Endothelial cell of hepatic sinusoid (primary cell): ENCODE data around the gene RXRB.
"Not testable (repeated sequence)": the region's sequence is repeated elsewhere in the genome, so short reads cannot be mapped to it uniquely, and the experiment has no call there.

Experiments
- in situ Hi-C: cut with HindIII; loops from 2 replicates; pipeline ENCODE4 v1.10.0; 2017; ENCODE audit warnings: low sequenced_read_pairs

The RXRB gene

GRCh38 chr6:33200219-33201146 is at the start of gene RXRB, which contains the start of gene SLC39A7:
Gene RXRB, minus strand, starts transcription at chr6:33200665. Its CDS starts 189 bp downstream, at chr6:33200476.
Gene SLC39A7, plus strand, starts transcription at chr6:33200867. Its CDS starts 379 bp downstream, at chr6:33201246.
- in situ Hi-C loops = no loop called here

- in situ Hi-C loops = no loop called here
Measured at GRCh38 chr6:33249732-33250630, 49.5 kb upstream of the RXRB start.

DNA sequence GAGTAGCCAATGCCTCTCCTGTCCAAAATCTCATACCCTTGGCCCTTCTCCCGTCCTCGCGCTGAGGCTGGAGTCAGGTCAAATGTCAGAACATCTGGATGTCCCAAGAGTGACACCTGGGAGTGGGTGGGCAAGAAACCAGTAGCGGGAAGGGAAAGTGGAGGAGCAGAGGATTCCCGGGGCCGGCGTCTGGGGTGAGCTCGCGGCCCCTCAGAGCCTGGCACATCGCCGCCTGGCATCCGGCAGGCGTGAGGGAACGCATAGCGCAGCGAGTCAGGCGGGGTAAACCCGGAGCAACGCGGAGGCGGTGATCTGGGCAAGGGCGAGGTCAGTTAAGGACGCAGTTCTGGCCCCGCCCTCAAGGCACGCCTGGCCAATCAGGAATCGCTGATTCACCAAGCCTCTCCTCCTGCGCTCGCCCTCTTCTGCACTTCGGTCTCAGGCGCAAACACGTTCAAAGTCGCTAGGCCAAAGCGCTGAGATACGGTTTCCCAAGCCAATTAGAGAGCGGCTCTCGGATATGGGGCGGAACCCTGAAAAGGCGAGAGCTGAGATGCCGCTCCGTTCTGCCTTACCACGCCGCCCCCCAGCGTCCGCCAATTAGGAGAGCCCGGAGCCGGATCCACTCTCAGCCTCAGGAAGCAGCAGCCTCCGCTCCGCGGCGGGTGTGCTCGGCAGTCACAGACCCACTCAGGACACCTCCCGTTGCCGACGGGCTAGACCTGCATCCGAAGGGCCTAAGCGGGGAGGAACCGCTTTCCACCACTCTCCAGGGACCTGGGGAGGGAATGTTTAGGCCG is 48.7 kb upstream of the RXRB start:
- in situ Hi-C loops = no loop called here

DNA sequence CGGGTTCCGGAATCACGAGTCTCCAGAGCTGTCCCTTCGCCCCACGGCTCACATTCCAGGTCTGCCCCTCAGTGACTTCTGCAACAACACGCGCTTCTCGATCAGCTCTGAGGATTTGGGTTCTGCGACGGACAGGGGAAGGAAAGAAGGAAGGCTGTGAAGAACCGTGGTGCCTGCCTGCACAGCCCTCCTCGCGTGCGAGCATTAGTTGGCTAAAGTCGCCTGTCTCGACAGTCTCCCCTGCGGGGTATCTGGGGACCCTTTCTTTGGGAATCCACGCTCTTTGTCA is 48.1 kb upstream of the RXRB start:
- in situ Hi-C loops = no loop called here

- in situ Hi-C loops = no loop called here
Measured at GRCh38 chr6:33247977-33248642, 47.6 kb upstream of the RXRB start.

- in situ Hi-C loops = no loop called here
Measured at GRCh38 chr6:33243476-33243875, 43.0 kb upstream of the RXRB start.

GRCh38 chr6:33241968-33242367 is 41.5 kb upstream of the RXRB start:
- in situ Hi-C loops = no loop called here

- in situ Hi-C loops = loop anchor here (5.0 kb wide), 1 partner anchor 90 kb away; no protein-coding TSS in a partner anchor
Measured at GRCh38 chr6:33237741-33238140, 37.3 kb upstream of the RXRB start.

- in situ Hi-C loops = loop anchor here (5.0 kb wide), 1 partner anchor 90 kb away; no protein-coding TSS in a partner anchor
Measured at GRCh38 chr6:33236852-33237251, 36.4 kb upstream of the RXRB start.

DNA sequence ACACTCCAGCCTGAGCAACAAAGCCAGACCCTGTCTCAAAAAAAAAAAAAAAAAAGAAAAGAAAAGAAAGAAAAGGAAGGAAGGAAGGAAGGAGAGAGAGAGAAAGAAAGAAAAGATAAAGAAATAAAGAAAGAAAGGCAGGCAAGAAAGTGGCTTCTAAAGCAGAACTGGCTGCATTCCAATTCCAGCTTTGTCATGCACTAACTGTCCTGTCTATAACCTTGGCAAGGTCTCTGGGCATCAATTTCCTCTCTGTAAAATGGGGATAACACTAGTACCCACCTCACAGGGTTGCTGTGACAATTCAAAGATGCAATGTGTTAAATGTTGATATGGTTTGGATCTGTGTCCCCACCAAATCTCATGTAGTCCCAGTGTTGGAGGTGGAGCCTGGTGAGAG is 35.9 kb upstream of the RXRB start:
- in situ Hi-C loops = loop anchor here (5.0 kb wide), 1 partner anchor 89 kb away; no protein-coding TSS in a partner anchor

DNA sequence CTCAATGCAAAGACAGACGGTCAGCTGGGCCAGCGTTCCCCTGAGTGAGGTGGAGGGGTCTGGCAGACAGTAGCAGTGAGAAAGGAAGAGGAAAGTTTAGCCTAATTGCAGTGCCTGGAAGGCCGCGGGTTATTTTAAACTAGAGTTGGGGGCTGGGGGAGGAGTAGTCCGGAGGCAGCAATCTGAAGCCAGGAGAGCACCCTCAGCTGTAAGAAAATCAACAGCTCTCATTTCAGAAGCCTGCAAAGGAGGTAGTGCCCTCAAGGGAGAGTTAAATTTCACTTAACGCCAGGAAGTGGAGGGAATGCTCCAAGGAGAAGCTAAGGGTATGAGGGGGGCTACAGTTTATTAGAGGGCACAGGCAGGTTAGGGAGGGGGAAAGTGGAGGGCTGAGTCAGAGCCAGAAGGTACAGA is 34.8 kb upstream of the RXRB start:
- in situ Hi-C loops = loop anchor here (5.0 kb wide), 1 partner anchor 88 kb away; no protein-coding TSS in a partner anchor

DNA sequence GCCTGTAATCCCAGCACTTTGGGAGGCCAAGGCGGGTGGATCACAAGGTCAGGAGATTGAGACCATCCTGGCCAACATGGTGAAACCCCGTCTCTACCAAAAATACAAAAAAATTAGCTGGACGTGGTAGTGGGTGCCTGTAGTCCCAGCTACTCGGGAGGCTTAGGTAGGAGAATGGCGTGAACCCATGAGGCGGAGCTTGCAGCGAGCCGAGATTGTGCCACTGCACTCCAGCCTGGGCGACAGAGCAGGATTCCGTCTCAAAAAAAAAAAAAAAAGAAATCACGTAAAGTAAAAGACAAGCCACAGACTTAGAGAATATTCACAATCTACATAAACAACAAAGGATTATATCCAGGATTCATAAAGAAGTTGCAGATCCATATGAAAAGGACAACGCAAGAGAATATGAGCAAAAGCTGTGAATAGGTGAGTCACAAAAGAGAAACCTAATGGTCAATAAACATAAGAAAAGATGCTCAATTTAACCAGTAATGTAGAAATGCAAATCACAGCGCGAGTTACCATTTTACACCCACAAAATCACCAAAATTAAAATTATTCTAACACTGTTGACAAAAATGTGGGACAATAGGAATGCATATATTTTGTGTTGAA is 26.1 kb upstream of the RXRB start:
- in situ Hi-C loops = not testable (repeated sequence)

DNA sequence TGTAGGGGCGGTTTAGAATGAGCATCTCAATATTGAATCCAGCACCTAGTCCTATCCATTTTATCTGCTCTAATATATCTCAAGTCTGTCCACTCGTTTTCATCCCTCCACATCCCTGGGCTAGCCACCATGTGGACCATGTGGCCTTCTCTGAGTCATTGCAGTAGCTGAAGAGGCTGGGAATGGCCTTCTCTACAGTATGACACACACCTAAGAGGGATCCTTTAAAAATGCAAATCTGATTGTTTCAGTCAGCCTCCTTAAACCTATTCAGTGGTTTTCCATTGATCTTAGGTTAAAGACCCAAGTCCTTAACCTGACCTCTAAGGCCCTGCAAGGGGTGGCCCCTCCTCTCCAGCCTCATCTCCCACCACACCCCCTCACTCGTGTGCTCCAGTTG is 17.2 kb upstream of the RXRB start:
- in situ Hi-C loops = no loop called here

- in situ Hi-C loops = no loop called here
Measured at GRCh38 chr6:33217246-33217645, 16.8 kb upstream of the RXRB start.

GRCh38 chr6:33216117-33216649 is 15.7 kb upstream of the RXRB start:
- in situ Hi-C loops = no loop called here

- in situ Hi-C loops = no loop called here
Measured at GRCh38 chr6:33215271-33216116, 15.0 kb upstream of the RXRB start.

GRCh38 chr6:33213989-33214335 is 13.5 kb upstream of the RXRB start:
- in situ Hi-C loops = no loop called here

DNA sequence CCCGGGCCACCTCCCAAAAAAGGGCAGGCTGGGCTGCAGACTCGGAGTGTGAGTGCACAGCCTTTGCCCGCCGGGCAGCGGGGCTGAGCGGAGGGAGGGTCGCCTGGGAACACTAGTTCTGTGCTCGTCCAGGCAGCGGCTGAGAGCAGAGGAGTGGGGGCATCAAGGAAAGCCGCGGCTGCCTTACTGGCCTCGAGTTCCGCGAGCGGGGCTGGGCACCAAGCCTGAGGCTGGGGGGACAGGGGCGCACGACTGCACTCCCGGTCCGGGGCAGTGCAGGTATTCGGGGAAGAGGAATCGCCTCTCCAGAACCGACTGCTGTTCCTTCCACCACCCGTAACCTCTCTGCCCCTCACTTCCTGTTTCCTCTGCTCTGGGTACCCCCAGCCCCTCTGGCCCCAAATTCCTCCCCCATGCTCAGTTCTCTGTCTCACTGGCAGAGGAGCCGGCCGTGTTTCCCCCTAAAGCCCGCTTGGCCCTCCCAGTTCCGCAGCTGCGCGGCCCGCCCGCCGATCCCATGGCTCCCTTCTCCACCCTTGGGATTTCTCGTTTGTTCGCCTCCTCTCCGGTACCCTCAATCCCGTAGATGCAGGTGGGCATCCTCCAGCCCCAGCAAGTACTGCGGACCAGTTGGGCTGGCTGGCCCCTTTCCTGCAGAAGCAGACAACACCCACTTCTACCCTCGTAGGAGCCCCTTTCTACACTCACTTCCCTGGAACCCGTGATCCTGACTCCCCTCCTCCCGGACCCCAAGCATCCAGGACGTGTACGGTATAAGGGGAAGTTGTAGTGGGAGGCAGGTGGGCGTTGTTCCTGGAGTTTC is 12.9 kb upstream of the RXRB start:
- in situ Hi-C loops = no loop called here
